Islet of Langerhans (tissue), 1 donor: ENCODE results near the gene CDK15.

Experiments
- FAIRE-seq: peaks from one replicate; lab custom pipeline; 2011; peaks lifted over from hg19 to GRCh38; lab: Jason Lieb, UNC

Gene CDK15

GRCh38 chr2:201911372-201911771, 105.0 kb downstream of the CDK15 start:
- no peak for FAIRE-seq

GRCh38 chr2:201913201-201913600, 106.9 kb downstream of the CDK15 start:
- FAIRE-seq, result no peak

GRCh38 chr2:201915446-201915845, 109.1 kb downstream of the CDK15 start:
- no peak for FAIRE-seq

GRCh38 chr2:201916565-201916964, 110.2 kb downstream of the CDK15 start:
- no peak for FAIRE-seq

- no peak for FAIRE-seq
Observed at GRCh38 chr2:201918616-201919307, 112.4 kb downstream of the CDK15 start.

GRCh38 chr2:201919308-201919634, 112.9 kb downstream of the CDK15 start:
- no peak for FAIRE-seq

- FAIRE-seq, result no peak
Observed at GRCh38 chr2:201923436-201924328, 117.3 kb downstream of the CDK15 start.

GRCh38 chr2:201924453-201924852, 118.1 kb downstream of the CDK15 start:
- no peak for FAIRE-seq

GRCh38 chr2:201925056-201925455, 118.7 kb downstream of the CDK15 start:
- FAIRE-seq, result no peak

GRCh38 chr2:201926067-201926466, 119.7 kb downstream of the CDK15 start:
- FAIRE-seq, result no peak

GRCh38 chr2:201928363-201928762, 122.0 kb downstream of the CDK15 start:
- FAIRE-seq, result no peak

GRCh38 chr2:201929281-201930026, 123.1 kb downstream of the CDK15 start:
- no peak for FAIRE-seq

GRCh38 chr2:201930043-201930442, 123.7 kb downstream of the CDK15 start:
- FAIRE-seq, result no peak

- no peak for FAIRE-seq
Observed at GRCh38 chr2:201930831-201931230, 124.5 kb downstream of the CDK15 start.

GRCh38 chr2:201931475-201931874, 125.1 kb downstream of the CDK15 start:
- FAIRE-seq, result no peak

- FAIRE-seq, result no peak
Observed at GRCh38 chr2:201931951-201932350, 125.6 kb downstream of the CDK15 start.

- FAIRE-seq, result no peak
Observed at GRCh38 chr2:201932511-201932910, 126.2 kb downstream of the CDK15 start.

GRCh38 chr2:201933792-201934237, 127.5 kb downstream of the CDK15 start:
- no peak for FAIRE-seq

GRCh38 chr2:201936817-201937216, 130.5 kb downstream of the CDK15 start:
- no peak for FAIRE-seq

- no peak for FAIRE-seq
Observed at GRCh38 chr2:201937343-201937742, 131.0 kb downstream of the CDK15 start.

GRCh38 chr2:201938156-201938775, 131.9 kb downstream of the CDK15 start:
- no peak for FAIRE-seq

- FAIRE-seq, result no peak
Observed at GRCh38 chr2:201938781-201939180, 132.4 kb downstream of the CDK15 start.
